HFFc6 (cell line): ENCODE measurements around the gene C4BPB. TPM values are rescaled to one million over a fixed set of nuclear protein-coding genes. Genes with fewer than 3 reads are reported as not detected.
A peak's percentile ranks its signal among the peaks of the same experiment; 100 is the strongest.

Experiments used
- DNase-seq: peaks from one replicate; pipeline ENCODE4 v3.0.0-alpha.2; 2018
- H3K27ac Mint-ChIP-seq: 2 replicates; pipeline ENCODE4 v1.8.0; 2020; ENCODE audit warnings: mild to moderate bottlenecking, mixed read lengths
- H3K27me3 Mint-ChIP-seq: 2 replicates; pipeline ENCODE4 v1.8.0; 2021; ENCODE audit warnings: mild to moderate bottlenecking, moderate library complexity, mixed read lengths; ENCODE audit not compliant: insufficient read depth
- H3K36me3 Mint-ChIP-seq: 2 replicates; pipeline ENCODE4 v1.8.0; 2021; ENCODE audit warnings: low read depth, mixed read lengths
- H3K4me1 Mint-ChIP-seq: 2 replicates; pipeline ENCODE4 v1.8.0; 2020; ENCODE audit warnings: low read depth, mixed read lengths
- H3K4me3 Mint-ChIP-seq: 2 replicates; pipeline ENCODE4 v1.8.0; 2020; ENCODE audit warnings: mild to moderate bottlenecking, moderate library complexity, mixed read lengths
- H3K9me3 Mint-ChIP-seq: 2 replicates; pipeline ENCODE4 v1.8.0; 2020; ENCODE audit warnings: mild to moderate bottlenecking, mixed read lengths
- total RNA-seq, 6 experiments: library from RNA; stranded (reverse); fragmentation: NEBNext Ultra II Directional; extraction: Animal tissue kit (Norgen Biotek cat#: 25700); gene quantifications; 2 replicates in 1 of 6; 3 replicates in 5 of 6; pipeline ENCODE4 v1.2.3, GENCODE V29; 2021
- TF ChIP-seq, protein P1 (sequence below): fragments of 200-600 bp; sonication (generic); IDR thresholded peaks from 2 replicates; pipeline ENCODE4 v1.5.0; 2021; ENCODE audit warnings: antibody characterized with exemption, mild to moderate bottlenecking

C4BPB gene
- total RNA-seq, 6 experiments from 2014 or later: 0.15 to 0.59 (median 0.24) TPM; not detected in 1

DNA sequence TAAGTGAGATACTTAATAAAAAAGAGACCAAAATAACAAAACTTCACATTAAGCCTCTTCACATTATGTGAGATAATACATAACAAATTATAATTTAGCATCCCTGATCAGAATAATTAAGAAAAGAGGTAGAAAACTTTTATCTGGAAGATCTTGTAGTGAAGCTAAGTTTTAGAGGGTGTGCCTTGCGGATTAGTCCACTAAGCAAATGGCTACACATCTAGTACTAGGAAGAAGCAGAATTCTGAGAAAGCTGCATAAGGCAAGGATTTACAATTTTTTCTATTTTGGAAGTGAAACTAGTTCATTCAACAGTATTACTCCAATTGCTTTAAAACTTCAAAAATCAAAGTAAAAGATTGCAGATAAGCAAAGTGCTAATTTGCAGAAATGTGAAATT is 41.2 kb upstream of the C4BPB start:
- Mint-ChIP-seq H3K4me1 (peaks cover 80% of the 10 kb centered on the region), H3K27me3 (no peaks in the 10 kb centered on the region; the same call in 1 of the 2 replicates), H3K27ac (no peak overlapping the region), H3K4me3 (peak overlapping the region; percentile 69), H3K9me3 (no peaks in the 10 kb centered on the region), H3K36me3 (peaks cover 56% of the 10 kb centered on the region)
- DNase-seq: no peak
- TF ChIP-seq, protein P1, sequence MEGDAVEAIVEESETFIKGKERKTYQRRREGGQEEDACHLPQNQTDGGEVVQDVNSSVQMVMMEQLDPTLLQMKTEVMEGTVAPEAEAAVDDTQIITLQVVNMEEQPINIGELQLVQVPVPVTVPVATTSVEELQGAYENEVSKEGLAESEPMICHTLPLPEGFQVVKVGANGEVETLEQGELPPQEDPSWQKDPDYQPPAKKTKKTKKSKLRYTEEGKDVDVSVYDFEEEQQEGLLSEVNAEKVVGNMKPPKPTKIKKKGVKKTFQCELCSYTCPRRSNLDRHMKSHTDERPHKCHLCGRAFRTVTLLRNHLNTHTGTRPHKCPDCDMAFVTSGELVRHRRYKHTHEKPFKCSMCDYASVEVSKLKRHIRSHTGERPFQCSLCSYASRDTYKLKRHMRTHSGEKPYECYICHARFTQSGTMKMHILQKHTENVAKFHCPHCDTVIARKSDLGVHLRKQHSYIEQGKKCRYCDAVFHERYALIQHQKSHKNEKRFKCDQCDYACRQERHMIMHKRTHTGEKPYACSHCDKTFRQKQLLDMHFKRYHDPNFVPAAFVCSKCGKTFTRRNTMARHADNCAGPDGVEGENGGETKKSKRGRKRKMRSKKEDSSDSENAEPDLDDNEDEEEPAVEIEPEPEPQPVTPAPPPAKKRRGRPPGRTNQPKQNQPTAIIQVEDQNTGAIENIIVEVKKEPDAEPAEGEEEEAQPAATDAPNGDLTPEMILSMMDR: no peak

DNA sequence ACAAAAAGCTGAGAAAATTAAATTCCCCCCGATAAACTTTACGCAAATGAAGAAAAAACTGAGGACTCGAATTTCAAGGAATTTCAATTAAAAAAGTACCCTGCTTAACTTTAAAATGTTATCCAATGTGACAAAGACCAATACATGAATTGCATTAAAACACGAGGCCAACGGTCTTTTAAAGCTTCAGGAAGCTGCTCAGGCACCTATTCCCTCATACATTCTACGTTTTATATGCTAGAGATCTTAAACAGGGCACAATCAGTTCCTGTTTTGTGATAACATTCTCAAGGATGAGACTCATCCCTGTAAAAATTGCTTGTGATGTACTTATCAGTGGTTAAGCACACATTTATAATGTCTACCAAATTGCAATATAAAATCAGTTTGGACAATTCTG is 40.6 kb upstream of the C4BPB start:
- Mint-ChIP-seq H3K27me3 (peaks cover 3% of the 10 kb centered on the region; the same call in 1 of the 2 replicates), H3K27ac (peak overlapping the region; percentile 19; the same call in 1 of the 2 replicates), H3K9me3 (no peaks in the 10 kb centered on the region), H3K36me3 (peaks cover 50% of the 10 kb centered on the region), H3K4me3 (peak overlapping the region; percentile 69), H3K4me1 (peaks cover 80% of the 10 kb centered on the region)
- DNase-seq: no peak
- TF ChIP-seq, protein P1: no peak

DNA sequence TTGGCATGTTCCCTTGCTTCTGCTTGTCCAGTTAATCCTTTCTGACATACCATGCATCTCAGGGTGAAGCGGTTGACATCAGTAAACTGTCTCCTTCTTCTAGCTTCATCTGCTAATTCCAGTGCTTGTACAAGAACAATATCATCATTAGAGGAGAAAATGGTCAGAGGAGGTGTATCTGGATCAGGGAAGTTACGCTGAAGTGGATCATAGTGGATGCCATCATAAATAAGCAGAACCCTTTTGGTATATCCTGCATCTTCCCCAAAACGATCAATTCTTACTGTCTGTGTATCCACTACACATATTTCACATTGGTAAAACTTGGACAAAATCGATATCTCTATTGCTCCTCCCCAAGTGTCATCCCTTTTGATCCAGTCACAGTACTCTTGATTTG is 39.6 kb upstream of the C4BPB start:
- H3K4me3 Mint-ChIP-seq: peak overlapping the region; percentile 97
- TF ChIP-seq, protein P1: no peak
- peaks cover 6% of the 10 kb centered on the region for H3K27me3 Mint-ChIP-seq
- H3K4me1 Mint-ChIP-seq: peaks cover 79% of the 10 kb centered on the region
- peaks cover 43% of the 10 kb centered on the region for H3K36me3 Mint-ChIP-seq
- H3K9me3 Mint-ChIP-seq: no peaks in the 10 kb centered on the region
- no peak overlapping the region for H3K27ac Mint-ChIP-seq
- DNase-seq: no peak

DNA sequence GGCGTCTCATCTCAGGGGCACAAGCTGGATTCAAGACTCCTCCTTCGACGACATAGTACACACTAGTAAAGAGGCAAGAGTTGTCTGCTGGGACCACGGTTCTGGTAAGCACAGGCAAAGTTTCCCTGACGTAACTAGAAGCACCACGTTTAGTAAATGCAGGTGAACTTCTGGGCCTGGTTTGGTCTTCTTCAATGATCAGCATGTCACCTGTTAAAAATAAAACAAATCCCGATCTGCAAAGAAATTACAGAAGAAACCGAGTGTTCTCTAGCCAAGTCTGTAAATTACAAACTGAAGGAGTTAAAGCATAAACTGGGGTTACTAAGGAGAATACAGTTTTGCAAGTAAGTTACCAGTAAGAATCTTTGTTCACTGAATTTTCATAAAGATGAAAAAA is 39.1 kb upstream of the C4BPB start:
- TF ChIP-seq, protein P1: no peak
- Mint-ChIP-seq H3K4me1 (peaks cover 78% of the 10 kb centered on the region), H3K27me3 (peaks cover 7% of the 10 kb centered on the region), H3K9me3 (no peaks in the 10 kb centered on the region), H3K4me3 (peak overlapping the region; percentile 97), H3K36me3 (peaks cover 43% of the 10 kb centered on the region), H3K27ac (peak overlapping the region; percentile 38)
- DNase-seq: no peak

DNA sequence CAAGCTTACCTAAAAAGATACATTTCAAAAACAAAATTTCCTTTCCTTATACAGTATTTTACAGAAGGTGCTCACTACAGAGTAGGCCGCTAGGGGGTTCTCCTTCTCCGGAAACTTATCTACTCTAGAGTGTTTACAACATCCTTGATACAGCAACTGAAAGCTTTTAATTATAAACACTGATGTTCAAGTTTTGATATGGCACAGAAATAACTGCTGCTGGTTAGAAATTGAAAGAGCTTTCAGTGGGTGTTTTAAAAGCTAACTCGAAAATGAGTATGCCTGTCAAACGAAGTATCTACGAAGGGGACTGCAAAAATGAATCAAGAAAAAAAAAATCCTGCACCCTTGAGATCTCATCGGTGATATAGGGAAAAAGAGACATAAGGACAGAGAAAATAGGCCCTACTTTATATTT is 38.7 kb upstream of the C4BPB start:
- TF ChIP-seq, protein P1: peak; percentile 90
- peak overlapping the region; percentile 96 for H3K27ac Mint-ChIP-seq
- H3K27me3 Mint-ChIP-seq: peaks cover 7% of the 10 kb centered on the region
- no peaks in the 10 kb centered on the region for H3K9me3 Mint-ChIP-seq
- peaks cover 73% of the 10 kb centered on the region for H3K4me1 Mint-ChIP-seq
- peaks cover 39% of the 10 kb centered on the region for H3K36me3 Mint-ChIP-seq
- peak overlapping the region; percentile 97 for H3K4me3 Mint-ChIP-seq
- DNase-seq: peak; percentile 46
